Sciatic nerve (tissue), 2 donors: ENCODE measurements around the gene ARRB2. TPM values are rescaled to one million over a fixed set of nuclear protein-coding genes. Genes with fewer than 3 reads are reported as not detected.
A peak's percentile ranks its signal among the peaks of the same experiment; 100 is the strongest.

Experiments used
- ATAC-seq: fragments of 200-7000 bp; cut with Tn5 transposase; one replicate; pipeline ENCODE4 v1.9.1; 2020; ENCODE audit warnings: mild to moderate bottlenecking, moderate library complexity
- DNase-seq: peaks from one replicate; pipeline ENCODE4 v3.0.0-alpha.2; 2020; ENCODE audit warnings: low spot score
- intact Hi-C: fragments of 100-400 bp; cut with DNase I; formaldehyde crosslinking; loops from one replicate; pipeline ENCODE4 v1.14.2; 2022
- total RNA-seq: library from RNA; stranded (reverse); fragmentation: NEBNext Ultra II Directional; extraction: Animal tissue kit (Norgen Biotek cat#: 25700); gene quantifications from one replicate; pipeline ENCODE4 v1.2.1, GENCODE V29; 2021
- donor health status: DM: no; HTN: no; CAD: no.
- donor health status: DM: no; HTN: no; CAD: no.

The ARRB2 gene
- total RNA-seq, 1 donor from 2014 or later, result 107 TPM

DNA sequence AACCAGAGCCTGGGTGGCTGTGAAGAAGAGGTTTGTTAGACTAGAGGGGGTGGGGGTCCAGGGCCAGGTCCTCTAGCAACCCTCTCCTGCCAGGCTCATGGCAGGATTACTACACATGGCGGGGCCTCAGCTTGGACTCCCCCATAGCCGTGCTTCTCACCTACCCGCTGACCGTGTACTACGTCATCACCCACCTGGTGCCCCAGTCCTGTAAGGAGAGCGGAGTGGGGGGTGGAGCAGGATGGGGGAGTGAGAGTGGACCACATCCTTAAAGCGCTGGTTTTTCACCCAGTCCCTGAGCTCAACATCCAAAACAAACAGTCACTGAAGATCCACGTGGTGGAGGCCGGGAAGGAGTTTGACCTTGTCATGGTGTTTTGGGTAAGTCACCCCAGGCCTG lies 33.5 kb downstream of the ARRB2 start:
- no peak for DNase-seq
- no peak for ATAC-seq
- intact Hi-C loops, result no loop called here

GRCh38 chr17:4744999-4745969 lies 34.9 kb downstream of the ARRB2 start:
- ATAC-seq, result peak; percentile 18
- intact Hi-C loops, result no loop called here
- DNase-seq, result no peak

DNA sequence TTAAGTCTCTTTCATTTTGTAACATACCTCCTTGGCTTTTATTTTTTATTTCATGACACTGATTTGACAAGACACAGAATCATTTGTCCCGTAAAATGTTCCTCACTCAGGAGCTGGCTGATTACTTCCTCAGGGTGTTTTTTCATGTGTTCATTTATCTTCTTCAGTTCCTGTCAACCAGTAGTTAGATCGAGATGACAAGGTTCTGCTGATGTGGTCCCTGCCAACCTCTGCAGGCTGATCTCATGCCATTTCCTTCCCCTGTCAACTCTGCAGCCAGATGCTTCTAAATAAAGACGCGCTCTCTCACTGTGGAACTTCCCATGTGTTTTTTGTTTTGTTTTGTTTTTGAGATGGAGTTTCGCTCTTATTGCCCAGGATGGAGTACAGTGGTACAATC lies 37.4 kb downstream of the ARRB2 start:
- ATAC-seq, result peak; percentile 78
- intact Hi-C loops, result no loop called here

DNA sequence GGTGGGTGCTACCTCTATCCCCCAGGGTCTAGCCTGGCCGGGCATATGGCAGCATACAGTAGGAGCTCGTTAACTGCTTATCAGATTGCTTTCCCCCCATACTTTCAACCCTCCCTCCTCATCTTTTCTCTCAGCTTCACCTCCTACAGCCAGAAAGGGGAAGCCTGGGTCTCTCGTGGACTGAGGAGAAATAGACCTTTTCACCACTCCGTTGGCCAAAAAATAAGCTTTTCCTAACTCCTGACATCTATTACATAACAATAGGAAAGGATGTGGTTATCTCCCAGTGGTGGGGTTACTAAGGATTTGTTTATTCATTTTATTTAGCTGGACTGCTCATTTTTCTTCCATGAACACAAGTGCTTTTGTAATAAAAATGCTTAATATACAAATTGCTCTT lies 38.3 kb downstream of the ARRB2 start:
- intact Hi-C loops, result no loop called here
- peak; percentile 74 for ATAC-seq
- DNase-seq, result no peak

More for the DNA sequence above, 37.4 kb downstream of the ARRB2 start:
- DNase-seq, result no peak

- ATAC-seq, result no peak
- intact Hi-C loops, result no loop called here
- no peak for DNase-seq
Measured at GRCh38 chr17:4750606-4751005, 40.2 kb downstream of the ARRB2 start.

DNA sequence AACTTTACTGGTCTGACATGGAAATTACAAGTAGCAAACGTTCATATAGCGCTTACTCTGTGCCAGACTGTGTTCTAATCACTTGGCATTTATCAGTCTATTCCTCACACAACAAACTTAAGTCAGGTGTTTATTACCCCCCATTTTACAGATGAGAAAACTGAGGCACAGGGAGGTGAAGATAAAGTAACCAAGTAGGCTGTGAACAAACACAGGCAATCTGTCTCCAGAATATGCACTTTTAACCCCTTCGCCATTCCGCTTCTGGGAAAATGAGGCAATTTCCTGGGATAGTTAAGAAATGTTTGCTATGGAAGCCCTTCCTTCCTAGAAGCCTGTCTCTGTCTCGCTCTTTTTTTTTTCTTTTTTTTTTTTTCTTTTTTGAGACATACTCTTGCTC lies 41.5 kb downstream of the ARRB2 start:
- ATAC-seq, result no peak
- no peak for DNase-seq
- intact Hi-C loops, result no loop called here

- ATAC-seq (no peak), DNase-seq (no peak)
Measured at GRCh38 chr17:4753392-4753791, 43.0 kb downstream of the ARRB2 start.

GRCh38 chr17:4759776-4760236 lies 49.4 kb downstream of the ARRB2 start:
- ATAC-seq, result peak; percentile 81
- intact Hi-C loops, result no loop called here
- DNase-seq, result no peak

More at GRCh38 chr17:4753392-4753791, 43.0 kb downstream of the ARRB2 start:
- intact Hi-C loops, result no loop called here

GRCh38 chr17:4764595-4764994 lies 54.2 kb downstream of the ARRB2 start:
- ATAC-seq, result peak; percentile 63
- no peak for DNase-seq
- intact Hi-C loops, result no loop called here

DNA sequence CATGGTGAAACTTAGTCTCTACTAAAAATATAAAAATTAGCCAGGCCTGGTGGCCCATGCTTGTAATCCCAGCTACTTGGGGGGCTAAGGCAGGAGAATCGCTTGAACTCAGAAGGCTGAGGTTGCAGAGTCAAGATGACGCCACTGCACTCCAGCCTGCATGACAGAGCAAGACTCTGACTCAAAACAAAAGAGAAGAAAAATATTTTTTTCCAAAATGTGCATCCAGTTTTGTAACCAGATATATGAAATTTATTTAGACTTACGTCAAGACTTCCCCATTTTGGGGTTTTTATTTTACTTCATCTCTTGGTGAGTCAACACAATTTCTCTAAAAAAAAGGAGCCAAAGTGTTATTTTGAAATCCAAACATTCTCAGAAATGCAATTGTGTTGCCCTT lies 55.8 kb downstream of the ARRB2 start:
- DNase-seq (no peak), ATAC-seq (peak; percentile 68)
- intact Hi-C loops, result no loop called here

GRCh38 chr17:4766723-4767122 lies 56.3 kb downstream of the ARRB2 start:
- intact Hi-C loops, result no loop called here
- DNase-seq, result no peak
- peak; percentile 70 for ATAC-seq

DNA sequence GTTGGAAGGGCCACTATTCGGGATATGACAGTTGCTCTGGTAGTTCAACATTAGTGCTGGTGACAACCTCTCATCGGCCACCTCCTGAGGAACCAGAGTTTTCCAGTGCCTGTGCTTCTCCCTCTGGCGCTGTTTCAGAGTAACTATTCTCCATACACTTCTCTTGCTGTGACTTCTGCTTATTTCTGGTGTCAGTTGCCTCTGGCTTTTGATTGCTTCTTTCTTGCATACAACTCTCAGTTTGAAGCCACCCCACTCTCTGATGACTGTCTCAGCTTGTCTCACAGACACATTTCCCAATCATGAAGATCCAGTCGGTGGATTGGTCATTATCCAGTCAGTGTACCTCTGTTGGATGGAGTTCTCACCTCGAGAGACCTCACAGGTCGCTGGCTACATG lies 57.9 kb downstream of the ARRB2 start:
- ATAC-seq (no peak), DNase-seq (no peak)
- intact Hi-C loops, result no loop called here

- intact Hi-C loops, result no loop called here
- no peak for DNase-seq
- ATAC-seq, result no peak
Measured at GRCh38 chr17:4769628-4770027, 59.2 kb downstream of the ARRB2 start.

Other genes starting within 250 kb of the ARRB2 start
- gene SPNS2, start 211.8 kb upstream of the ARRB2 start, total RNA-seq, result 31.6 TPM
- 45.1 TPM for gene MYBBP1A, start 155.2 kb upstream of the ARRB2 start, total RNA-seq
- gene GGT6, start 150.1 kb upstream of the ARRB2 start, total RNA-seq, result not detected
- gene SMTNL2, start 126.1 kb upstream of the ARRB2 start, total RNA-seq, result 1.6 TPM
- gene ALOX15, start 69.0 kb upstream of the ARRB2 start, total RNA-seq, result 0.45 TPM
- gene PELP1, start 6.5 kb upstream of the ARRB2 start, total RNA-seq, result 40.9 TPM
- 14.3 TPM for gene MED11, start 20.8 kb downstream of the ARRB2 start, total RNA-seq
- 3.3 TPM for gene ZMYND15, start 29.2 kb downstream of the ARRB2 start, total RNA-seq
- gene CXCL16, start 29.3 kb downstream of the ARRB2 start, total RNA-seq, result 30.3 TPM
- gene TM4SF5, start 61.3 kb downstream of the ARRB2 start, total RNA-seq, result not detected
- 5.4 TPM for gene VMO1, start 75.7 kb downstream of the ARRB2 start, total RNA-seq
- not detected for gene GLTPD2, start 78.3 kb downstream of the ARRB2 start, total RNA-seq
- gene PSMB6, start 85.5 kb downstream of the ARRB2 start, total RNA-seq, result 70.7 TPM
- gene PLD2, start 96.5 kb downstream of the ARRB2 start, total RNA-seq, result 47.0 TPM
- gene MINK1, start 122.7 kb downstream of the ARRB2 start, total RNA-seq, result 95.0 TPM
- gene C17orf107, start 188.9 kb downstream of the ARRB2 start, total RNA-seq, result 2.4 TPM
- 2.3 TPM for gene CHRNE, start 192.5 kb downstream of the ARRB2 start, total RNA-seq
- not detected for gene GP1BA, start 221.6 kb downstream of the ARRB2 start, total RNA-seq
- 28.3 TPM for gene SLC25A11, start 229.4 kb downstream of the ARRB2 start, total RNA-seq
- gene RNF167, start 229.6 kb downstream of the ARRB2 start, total RNA-seq, result 76.5 TPM
- 234 TPM for gene PFN1, start 237.9 kb downstream of the ARRB2 start, total RNA-seq
- gene ENO3, start 240.5 kb downstream of the ARRB2 start, total RNA-seq, result 5.1 TPM